Glomerular endothelial cell (primary cell): ENCODE measurements around the gene IGF2. TPM values are rescaled to one million over a fixed set of nuclear protein-coding genes. Genes with fewer than 3 reads are reported as not detected.

Experiments used
- DNase-seq: peaks from one replicate; pipeline ENCODE4 v3.0.0-alpha.2; 2011; ENCODE audit warnings: low read depth, low spot score; ENCODE audit errors: extremely low read depth
- total RNA-seq: library from RNA; depleted of rRNA; stranded (reverse); fragments of >200 nt; gene quantifications from 2 replicates; pipeline ENCODE4 v1.2.3, GENCODE V29; 2015

The IGF2 gene
- total RNA-seq, 1 donor from 2014 or later, result 50.6 TPM

- DNase-seq, result no peak
Observed at GRCh38 chr11:2094354-2095197, 44.6 kb downstream of the IGF2 start.

GRCh38 chr11:2093575-2094353, 45.4 kb downstream of the IGF2 start:
- DNase-seq, result no peak

GRCh38 chr11:2092956-2093412, 46.2 kb downstream of the IGF2 start:
- no peak for DNase-seq

GRCh38 chr11:2092464-2092910, 46.7 kb downstream of the IGF2 start:
- DNase-seq, result no peak

GRCh38 chr11:2091786-2092463, 47.3 kb downstream of the IGF2 start:
- DNase-seq, result no peak

GRCh38 chr11:2091112-2091746, 48.0 kb downstream of the IGF2 start:
- no peak for DNase-seq

GRCh38 chr11:2090172-2091111, 48.7 kb downstream of the IGF2 start:
- no peak for DNase-seq

GRCh38 chr11:2089536-2090165, 49.5 kb downstream of the IGF2 start:
- DNase-seq, result no peak

- DNase-seq, result no peak
Observed at GRCh38 chr11:2088746-2089535, 50.2 kb downstream of the IGF2 start.

GRCh38 chr11:2088284-2088683, 50.9 kb downstream of the IGF2 start:
- DNase-seq, result no peak

GRCh38 chr11:2086239-2087040, 52.7 kb downstream of the IGF2 start:
- no peak for DNase-seq

- DNase-seq, result no peak
Observed at GRCh38 chr11:2085251-2086066, 53.7 kb downstream of the IGF2 start.

- no peak for DNase-seq
Observed at GRCh38 chr11:2084721-2085120, 54.5 kb downstream of the IGF2 start.
